GM18508 (cell line): ENCODE results near the gene PRKD1.
"Not testable (repeated sequence)": the region's sequence is repeated elsewhere in the genome, so short reads cannot be mapped to it uniquely, and the experiment has no call there.

Source experiments
- ATAC-seq: cut with Tn5 transposase; IDR thresholded peaks from one replicate; pipeline ENCODE4 v1.9.1; 2021; ENCODE audit warnings: moderate number of reproducible peaks; ENCODE audit not compliant: insufficient read depth, unreplicated experiment

PRKD1 gene

DNA sequence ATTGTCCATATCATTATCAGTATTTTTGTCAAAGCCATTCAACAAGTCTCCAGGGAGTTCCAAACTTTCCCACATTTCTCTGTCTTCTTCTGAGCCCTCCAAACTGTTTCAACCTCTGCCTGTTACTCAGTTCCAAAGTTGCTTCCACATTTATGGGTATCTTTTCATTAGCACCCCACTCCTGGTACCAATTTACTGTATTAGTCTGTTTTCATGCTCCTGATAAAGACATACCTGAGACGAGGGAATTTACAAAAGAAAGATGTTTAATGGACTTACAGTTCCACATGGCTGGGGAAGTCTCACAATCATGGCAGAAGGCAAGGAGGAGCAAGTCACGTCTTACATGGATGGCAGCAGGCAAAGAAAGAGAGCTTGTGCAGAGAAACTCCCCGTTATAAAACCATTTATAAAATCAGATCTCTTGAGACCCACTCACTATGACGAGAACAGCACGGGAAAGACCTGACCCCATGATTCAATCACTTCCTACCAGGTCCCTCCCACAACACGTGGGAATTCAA is 87.2 kb downstream of the PRKD1 start:
- not testable (repeated sequence) for ATAC-seq

DNA sequence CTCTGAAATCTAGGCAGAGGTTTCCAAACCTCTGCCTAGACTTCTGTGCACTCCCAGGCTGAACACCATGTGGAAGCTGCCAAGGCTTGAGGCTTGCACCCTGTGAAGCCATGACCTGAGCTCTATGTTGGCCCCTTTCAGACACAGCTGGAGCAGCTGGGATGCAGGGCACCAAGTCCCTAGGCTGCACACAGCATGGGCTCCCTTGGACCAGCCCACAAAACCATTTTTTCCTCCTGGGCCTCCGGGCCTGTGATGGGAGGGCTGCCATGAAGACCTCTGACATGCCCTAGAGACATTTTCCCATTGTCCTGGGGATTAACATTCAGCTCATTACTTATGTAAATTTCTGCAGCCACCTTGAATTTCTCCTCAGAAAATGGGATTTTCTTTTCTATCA is 88.0 kb downstream of the PRKD1 start:
- not testable (repeated sequence) for ATAC-seq

DNA sequence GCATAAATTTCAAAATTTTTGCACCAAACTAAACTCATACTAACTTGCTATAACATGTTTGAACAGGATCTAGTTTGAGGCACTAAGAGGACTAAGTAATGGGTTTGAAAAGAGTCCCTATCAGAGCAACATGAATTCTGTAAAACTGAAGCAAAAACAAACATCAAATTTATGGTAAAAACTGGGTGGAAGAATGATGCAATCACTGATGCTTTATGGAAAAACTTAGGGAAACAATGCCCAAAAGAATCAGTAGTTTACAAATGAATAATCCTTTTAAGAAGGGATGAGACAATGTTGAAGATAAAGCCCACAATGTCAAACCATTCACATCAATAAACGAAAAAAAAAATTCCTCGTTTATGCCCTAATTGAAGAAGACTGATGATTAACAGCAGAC is 88.9 kb downstream of the PRKD1 start:
- ATAC-seq: no peak

DNA sequence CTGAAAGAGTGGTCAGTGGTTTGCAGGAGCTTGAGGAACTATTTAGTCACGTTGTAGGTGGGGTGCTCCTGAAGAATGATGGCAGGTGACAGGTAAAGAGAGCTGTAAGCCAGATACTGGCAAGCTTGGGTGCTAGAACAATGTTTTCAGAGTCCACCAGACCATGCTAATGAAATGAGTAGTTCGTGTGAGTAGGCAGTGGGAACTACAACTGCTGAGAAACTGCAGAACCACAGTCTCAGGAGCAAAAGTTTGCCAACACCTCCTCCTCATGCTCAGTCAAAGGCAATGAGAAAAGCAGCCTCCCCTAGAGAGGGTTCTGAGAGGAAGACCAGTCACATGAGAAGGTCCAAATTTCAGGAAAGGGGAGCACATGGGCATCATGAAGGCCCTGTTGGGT is 91.3 kb downstream of the PRKD1 start:
- ATAC-seq: no peak

DNA sequence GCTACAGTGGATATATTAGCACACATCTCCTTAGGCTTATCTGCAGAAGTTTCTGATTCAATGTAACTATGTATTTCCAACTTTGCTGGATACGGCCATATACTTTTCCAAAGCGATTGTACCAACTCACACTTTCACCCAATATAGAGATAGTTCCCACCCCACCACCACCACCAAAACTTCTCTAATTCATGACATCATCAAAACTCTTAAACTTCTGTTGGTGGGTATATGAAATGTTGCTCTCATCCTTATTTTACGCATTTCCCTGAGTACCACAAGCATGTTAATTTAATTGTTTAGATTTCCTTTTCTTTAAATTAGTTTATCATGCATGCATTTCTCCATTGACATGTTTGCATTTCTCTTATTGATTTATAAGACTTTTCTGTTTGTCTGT is 95.6 kb downstream of the PRKD1 start:
- no peak for ATAC-seq

DNA sequence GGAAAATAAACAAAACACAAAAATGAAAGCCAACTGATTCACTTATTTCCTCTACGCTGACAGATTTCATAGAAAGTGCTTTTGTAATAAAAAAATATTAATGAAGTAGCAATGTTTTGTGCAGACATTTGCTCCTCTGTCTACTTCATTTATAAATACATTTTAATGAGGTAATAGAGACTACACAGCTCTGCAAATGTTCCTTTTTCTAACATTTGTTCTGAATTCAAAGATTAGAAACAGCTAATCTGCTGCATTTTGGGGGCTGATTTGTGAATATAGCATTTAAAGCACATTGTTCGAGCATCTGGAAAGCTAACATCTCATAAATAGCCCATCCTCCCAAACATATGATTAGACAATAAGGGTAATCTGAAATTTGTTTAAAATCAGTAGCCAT is 97.8 kb downstream of the PRKD1 start:
- no peak for ATAC-seq

DNA sequence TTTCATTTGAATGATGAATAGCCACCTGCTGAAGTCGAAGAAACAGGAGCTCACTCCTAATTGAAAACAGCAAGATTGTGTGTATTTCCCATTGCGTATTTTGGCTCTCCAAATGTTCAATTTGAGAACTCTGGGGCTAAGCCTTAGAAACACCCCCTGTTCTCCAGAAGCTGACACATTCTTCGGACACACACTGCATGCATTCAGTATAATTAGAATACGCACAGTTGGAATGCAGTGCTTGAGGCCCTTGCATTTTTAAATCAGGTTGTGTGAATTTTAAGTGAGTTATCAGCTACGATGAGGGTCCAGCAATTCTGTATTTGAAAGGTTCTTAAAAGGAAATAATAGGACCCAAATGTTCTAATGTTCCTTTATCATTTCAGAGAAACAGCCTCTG is 103.8 kb downstream of the PRKD1 start:
- no peak for ATAC-seq

DNA sequence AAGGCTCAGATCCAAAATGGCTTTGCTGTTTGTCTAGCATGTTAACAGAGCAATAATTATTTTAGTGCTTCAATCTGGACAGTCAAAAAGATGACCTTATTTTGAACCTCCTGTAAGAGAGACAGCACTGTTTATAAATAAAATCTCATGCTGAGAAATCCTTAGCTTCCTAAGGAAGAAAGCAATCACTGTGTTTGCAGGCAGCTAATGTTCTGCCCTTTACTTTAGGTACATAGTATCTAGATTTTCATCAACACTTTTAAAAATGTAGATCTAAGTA is 105.3 kb downstream of the PRKD1 start:
- ATAC-seq: no peak

DNA sequence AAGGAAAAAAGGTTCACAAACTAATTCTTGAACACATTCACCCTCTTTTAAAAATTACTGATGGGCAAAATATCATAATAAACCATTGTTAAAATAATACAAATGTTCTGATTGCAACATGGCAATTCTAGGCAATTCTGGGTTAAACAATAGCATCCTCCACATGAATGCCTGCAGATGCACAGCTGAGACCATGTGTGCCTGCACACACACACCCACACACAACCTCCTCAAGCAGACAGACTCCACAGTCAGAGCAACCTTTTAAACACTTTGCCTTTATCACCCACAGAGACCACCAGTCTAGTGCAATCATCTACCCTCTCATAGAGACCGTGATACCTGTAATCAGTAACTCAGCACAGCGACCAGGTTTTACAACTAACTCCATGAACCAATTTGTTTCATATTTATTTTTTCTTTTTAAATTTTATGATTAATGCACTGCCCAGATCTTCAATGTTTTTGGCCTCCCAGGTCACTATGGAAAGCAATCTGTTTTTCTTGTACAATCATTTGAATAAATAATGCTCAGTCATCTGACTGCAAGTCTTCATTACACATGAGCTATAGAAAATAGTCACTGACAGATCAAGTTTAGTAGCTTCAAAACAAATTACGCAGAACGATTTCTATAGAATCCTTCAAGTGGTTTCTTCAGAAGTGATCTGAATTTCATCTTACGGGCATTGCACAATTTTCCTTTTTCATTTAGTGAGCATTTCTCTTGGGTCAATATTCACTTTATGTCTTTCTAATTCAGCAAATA is 105.8 kb downstream of the PRKD1 start:
- ATAC-seq: no peak

DNA sequence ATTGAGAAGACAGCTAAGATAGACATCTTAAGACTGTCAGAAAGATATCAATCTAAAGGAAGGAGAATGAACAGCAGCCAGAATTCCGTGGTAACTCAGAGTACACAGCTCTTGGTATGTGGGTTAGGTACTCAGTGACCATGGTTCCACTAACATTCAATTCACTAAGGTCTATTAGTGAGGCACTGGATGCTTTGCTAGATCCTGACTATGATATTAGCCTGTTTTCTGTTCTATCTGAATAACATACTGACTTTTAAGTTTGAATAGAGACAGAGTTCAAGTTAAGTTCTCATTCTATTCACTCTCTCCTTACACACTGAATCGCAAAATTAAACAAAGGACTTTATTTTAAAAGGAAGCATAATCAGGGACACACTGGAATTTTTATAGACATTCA is 106.4 kb downstream of the PRKD1 start:
- no peak for ATAC-seq

DNA sequence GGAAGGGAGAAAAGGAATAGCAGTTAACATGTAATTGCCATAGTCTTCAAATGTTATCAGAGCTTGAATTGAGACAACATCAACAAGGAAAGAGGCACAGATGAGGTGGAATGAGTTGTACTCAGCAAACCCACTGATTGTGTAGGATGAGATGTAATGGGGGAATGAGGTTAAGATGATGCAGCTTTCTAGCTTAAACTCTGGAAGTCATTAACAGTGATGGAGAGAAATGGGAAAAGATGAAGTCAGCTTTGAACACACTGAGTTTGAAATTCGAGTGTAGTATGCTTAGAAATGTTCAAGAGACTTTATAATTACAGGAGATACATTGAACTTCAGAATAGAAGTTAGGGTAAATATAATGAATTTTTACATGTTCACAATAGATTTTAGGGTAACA is 106.9 kb downstream of the PRKD1 start:
- ATAC-seq: no peak

DNA sequence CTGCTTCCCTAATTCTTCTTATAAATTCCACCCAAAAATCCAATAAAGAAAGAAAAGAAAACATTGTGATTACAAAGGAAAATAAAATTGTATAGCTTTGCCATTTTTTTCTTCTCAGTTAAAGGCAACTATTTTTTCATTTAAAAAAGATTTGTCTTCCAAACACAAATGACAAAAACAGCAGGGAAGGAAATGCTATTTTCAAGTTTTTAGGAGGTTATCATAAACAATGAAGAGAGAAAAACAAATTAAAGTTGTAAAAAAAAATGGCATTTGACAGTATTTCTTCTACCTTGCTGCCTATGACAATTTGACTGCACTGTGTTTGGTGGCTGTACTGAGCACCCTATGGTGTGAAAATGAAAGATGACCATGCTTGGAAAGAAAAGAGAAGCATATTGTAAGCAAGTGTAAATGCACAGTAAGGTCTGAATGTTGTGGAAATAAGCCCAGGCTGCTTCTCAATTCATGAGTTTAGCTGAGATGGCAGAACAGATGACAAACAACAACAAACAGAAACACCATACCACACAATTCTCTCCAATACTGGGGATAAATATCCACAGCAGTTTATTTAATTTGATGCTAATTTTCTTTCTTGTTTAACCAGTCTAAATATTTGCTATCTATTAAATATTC is 109.8 kb downstream of the PRKD1 start:
- ATAC-seq: no peak

DNA sequence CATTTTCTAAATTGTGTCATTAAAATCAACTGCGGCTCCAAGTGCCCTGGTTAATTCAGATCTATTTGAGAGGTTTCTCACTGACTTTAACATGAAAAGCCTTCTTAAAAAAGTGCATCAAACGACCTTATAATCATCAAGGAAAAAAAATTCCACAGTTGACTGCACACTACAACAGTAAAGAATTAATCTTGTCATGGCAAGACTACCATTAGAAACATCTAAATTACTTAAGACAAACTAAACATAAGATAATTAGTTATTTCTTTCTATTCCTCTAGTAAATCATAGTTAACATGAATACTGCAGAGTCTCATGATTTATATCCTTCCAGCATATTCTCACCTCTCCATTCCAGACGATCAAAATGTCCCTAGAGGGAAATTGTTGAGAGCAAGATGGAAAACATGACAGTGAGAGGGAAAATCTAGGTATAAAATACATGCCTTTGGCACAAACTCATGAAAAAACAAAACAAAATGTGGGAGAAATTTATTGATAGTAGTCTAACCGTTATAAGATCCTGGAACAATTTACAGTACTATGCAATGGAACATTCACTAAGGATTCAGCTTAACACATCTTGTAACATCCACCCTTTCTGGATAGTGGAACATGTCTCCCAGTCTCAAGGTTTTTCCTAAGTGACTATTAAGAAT is 112.5 kb downstream of the PRKD1 start:
- no peak for ATAC-seq

DNA sequence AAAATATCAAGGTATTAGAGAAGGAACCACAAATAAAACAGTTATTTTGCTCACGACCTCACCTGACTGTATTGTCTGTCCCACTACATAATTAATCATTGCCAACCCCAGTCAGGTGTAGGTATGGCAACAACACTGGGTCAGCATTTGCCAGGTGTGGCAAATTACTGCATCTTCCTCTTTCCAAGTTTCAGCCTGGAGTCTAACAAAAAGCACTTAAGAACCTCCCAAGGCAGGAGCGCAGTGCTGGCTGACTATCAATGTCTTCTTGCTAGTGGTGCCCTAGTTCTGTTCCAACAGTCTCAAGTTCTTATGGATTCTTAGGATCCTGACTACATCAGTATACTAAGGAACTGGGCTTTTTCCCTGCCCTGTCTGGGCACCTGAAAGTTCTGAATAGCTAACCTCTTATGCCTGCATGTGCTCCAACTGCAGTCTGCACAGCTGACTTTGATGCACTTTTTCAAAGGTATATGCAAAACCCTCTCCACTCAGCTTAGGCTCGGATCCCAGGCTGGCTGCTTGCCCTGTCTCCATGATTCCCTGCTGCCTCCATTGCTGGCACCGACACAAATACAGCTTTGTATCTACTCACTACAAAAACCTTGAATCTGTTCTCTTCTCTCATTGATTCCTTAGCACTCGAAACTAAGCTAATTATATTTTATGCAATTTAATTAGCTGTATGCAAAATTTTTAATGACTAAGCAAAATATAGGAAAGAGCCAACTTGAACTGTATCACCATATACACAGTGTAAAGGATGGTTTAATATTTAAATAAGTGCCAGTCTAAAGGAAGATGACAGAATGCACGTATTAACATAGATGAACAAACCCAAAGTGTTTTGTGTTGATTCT is 113.3 kb downstream of the PRKD1 start:
- ATAC-seq: no peak

DNA sequence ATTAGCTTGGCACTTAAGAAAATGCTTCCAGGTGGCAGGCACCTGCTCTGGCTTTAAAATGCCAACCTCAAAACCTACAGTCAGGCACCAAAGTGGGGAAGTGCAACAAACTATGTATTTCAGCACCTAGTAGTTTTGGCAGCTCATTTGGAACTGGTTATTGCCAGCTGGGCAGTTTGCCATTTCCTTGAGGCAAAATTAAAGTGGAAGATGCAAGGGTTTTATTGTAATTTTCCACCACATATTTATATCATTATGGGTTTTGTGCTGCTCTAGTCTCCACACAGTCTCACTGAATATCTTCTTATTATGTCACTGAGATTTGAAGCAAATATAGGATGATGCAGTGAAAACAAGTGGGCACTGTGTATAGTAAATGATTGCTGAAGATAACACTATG is 117.0 kb downstream of the PRKD1 start:
- ATAC-seq: no peak

DNA sequence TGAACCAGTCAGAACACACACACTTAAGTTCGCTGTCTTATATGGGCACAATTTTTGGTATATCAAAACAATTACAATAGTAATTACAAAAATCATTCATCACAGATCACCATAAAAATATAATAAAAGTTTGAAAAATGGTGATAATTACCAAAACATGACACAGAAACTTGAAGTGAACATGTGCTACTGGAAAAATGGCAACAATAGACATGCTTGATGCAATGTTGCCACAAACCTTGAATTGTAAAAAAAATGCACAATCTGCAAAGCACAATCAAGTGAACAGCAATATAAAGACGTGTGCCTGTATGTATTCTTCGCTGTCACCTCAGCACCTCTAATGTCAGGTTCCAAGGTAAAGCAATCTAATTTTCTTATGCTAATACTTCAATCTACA is 117.6 kb downstream of the PRKD1 start:
- no peak for ATAC-seq

DNA sequence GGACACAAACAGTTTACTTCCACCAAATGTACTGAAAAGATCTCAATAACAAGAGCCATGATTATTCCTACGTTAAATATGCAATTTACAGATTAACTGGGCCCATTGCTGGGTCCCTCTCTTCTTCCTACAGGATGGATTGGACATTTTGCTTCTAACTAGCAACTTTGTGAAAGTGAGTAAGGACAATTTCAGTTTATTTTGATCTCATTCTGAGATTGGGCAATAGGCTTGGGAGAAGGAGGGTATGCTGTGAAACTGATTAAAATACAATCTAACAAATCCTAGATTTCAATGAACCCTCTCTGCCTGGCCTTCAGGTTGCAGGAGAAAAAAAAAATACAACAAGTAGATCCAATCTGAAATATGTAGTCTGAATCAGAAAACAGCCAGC is 121.5 kb downstream of the PRKD1 start:
- ATAC-seq: no peak

DNA sequence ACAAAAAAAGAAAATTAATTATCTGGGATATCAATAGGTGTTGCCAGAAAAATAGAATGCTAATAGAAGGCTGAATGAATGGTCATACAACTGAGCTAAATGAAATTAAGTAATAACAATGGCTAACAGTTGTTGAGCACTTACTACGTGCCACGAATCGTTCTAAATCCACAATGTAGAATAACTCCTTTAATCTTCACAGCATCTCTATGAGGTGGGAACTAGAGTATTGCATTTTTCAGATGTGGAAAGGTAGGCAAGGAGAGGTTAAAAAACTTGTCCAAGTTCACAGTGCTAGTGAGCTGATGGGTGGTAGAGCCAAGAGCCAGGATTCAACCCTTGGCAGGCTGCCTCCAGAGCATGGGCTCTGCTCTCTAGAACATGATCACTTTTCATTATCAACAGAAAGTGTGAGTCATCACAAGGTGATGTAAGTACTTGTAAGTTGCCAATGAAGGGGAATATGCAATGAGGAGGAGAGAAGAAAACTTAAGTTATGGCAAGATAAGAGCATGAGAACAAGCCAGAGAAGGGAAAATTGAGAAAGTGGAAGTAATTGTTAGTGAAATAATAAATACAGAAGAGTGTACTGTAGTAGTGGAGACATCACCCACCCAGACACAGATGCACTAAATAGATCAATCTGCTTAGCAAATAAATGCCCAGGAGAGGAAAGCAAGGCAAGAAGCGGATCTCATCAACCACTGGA is 122.1 kb downstream of the PRKD1 start:
- no peak for ATAC-seq

DNA sequence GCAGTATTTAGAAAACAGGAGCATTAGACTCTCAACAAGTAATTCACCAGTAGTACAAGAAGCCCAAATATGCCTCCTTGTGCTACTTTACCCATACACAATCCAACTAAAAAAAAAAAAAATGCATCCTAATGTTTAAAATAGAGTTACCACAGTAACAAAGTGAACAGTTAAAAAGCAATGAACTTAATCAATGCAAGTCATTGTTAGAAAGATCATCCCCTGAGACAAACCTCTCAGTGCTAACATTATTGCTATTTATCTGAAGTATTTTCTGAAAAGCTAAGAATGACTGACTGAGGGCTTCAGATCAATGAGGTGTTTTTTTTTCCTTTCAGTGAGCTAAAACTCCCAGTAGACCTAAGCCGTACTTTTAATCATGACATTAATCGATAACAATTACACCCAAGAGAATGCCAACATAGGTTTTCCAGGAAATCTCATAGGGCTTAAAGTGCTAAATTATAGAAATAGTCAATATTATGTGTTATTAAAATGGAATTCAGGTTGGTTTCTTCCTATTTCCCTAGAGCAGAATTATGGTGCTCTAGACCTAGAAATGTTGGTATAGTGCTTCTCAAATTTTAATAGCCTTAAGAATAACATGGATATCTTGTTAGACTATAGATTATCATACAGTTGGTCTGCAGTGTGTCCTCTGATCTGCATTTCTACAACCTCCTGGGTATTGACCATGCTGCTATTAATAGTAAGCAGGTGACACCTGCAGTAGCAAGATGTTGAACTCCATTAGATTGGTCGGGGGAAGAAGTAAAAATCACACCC is 123.0 kb downstream of the PRKD1 start:
- ATAC-seq: no peak
